AG04450 (cell line): ENCODE results near the gene KCNS3. TPM values are rescaled to one million over a fixed set of nuclear protein-coding genes. Genes with fewer than 3 reads are reported as not detected.
"Not testable (repeated sequence)": the region's sequence is repeated elsewhere in the genome, so short reads cannot be mapped to it uniquely, and the experiment has no call there.

Experiments used
- CTCF ChIA-PET: fragments of 300-600, 350-600 bp; formaldehyde crosslinking; extraction: SDS; loops from one replicate; lab custom pipeline; 2022; ENCODE audit warnings: antibody characterized with exemption, inconsistent platforms; lab: Charles Lee
- POLR2A ChIA-PET: fragments of 350-600 bp; formaldehyde crosslinking; extraction: SDS; loops from one replicate; lab custom pipeline; 2021; ENCODE audit warnings: antibody characterized with exemption, inconsistent platforms; lab: Yijun Ruan, JAX
- DNase-seq: peaks from one replicate; pipeline ENCODE4 v3.0.0-alpha.2; 2011; ENCODE audit warnings: low read depth, low spot score
- H3K27ac ChIP-seq: one replicate; pipeline ENCODE4 v1.5.1; 2012; ENCODE audit warnings: low read depth, low read length, control low read depth
- H3K27me3 ChIP-seq: one replicate; pipeline ENCODE4 v1.6.0; 2012; ENCODE audit warnings: low read length; ENCODE audit not compliant: control insufficient read depth, insufficient read depth
- H3K4me3 ChIP-seq: 2 replicates; pipeline ENCODE4 v1.5.1; 2011; ENCODE audit warnings: mild to moderate bottlenecking, low read depth, low read length, control low read depth
- H3K9me3 ChIP-seq: 2 replicates; pipeline ENCODE4 v1.5.1; 2012; ENCODE audit warnings: low read length; ENCODE audit not compliant: control insufficient read depth, insufficient read depth
- CTCF ChIP-seq: IDR thresholded peaks from 2 replicates; pipeline ENCODE4 v1.5.1; 2011; ENCODE audit warnings: low read depth, low read length, control low read depth, inconsistent platforms
- polyA plus RNA-seq: library from polyadenylated mRNA; depleted of rRNA; stranded (reverse); fragments of >200 nt; gene quantifications from 2 replicates; pipeline ENCODE4 v1.2.3, GENCODE V29; 2011

The KCNS3 gene
- polyA plus RNA-seq, 1 experiment, result 0.46 TPM

GRCh38 chr2:17960925-17961324 lies 82.5 kb downstream of the KCNS3 start:
- Histone ChIP-seq H3K27me3 (no peaks in the 10 kb centered on the region), H3K4me3 (no peak overlapping the region), H3K9me3 (no peaks in the 10 kb centered on the region), H3K27ac (no peak overlapping the region)
- ChIA-PET POLR2A (no interaction called here), CTCF (no interaction called here)
- no peak for TF ChIP-seq CTCF
- no peak for DNase-seq

- Histone ChIP-seq H3K4me3 (no peak overlapping the region), H3K27me3 (no peaks in the 10 kb centered on the region), H3K9me3 (no peaks in the 10 kb centered on the region), H3K27ac (no peak overlapping the region)
- CTCF ChIA-PET, result no interaction called here
- TF ChIP-seq CTCF, result no peak
- POLR2A ChIA-PET, result no interaction called here
- no peak for DNase-seq
Observed at GRCh38 chr2:17961789-17962188, 83.3 kb downstream of the KCNS3 start.

GRCh38 chr2:17962876-17963275 lies 84.4 kb downstream of the KCNS3 start:
- POLR2A ChIA-PET, result no interaction called here
- no peaks in the 10 kb centered on the region for H3K9me3 ChIP-seq
- H3K4me3 ChIP-seq, result no peak overlapping the region
- no peaks in the 10 kb centered on the region for H3K27me3 ChIP-seq
- CTCF ChIA-PET, result no interaction called here
- no peak overlapping the region for H3K27ac ChIP-seq
- no peak for TF ChIP-seq CTCF
- DNase-seq, result no peak

GRCh38 chr2:17963571-17963970 lies 85.1 kb downstream of the KCNS3 start:
- H3K27me3 ChIP-seq, H3K4me3 ChIP-seq, CTCF ChIA-PET, H3K9me3 ChIP-seq, POLR2A ChIA-PET, H3K27ac ChIP-seq, DNase-seq: not testable (repeated sequence)

- no peaks in the 10 kb centered on the region for H3K9me3 ChIP-seq
- CTCF ChIA-PET, result no interaction called here
- no peaks in the 10 kb centered on the region for H3K27me3 ChIP-seq
- H3K4me3 ChIP-seq, result no peak overlapping the region
- no peak for TF ChIP-seq CTCF
- DNase-seq, result no peak
- POLR2A ChIA-PET, result no interaction called here
- no peak overlapping the region for H3K27ac ChIP-seq
Observed at GRCh38 chr2:17965196-17965595, 86.7 kb downstream of the KCNS3 start.

- ChIA-PET CTCF (no interaction called here), POLR2A (no interaction called here)
- H3K27ac ChIP-seq, result no peak overlapping the region
- TF ChIP-seq CTCF, result no peak
- H3K9me3 ChIP-seq, result no peaks in the 10 kb centered on the region
- DNase-seq, result no peak
- no peaks in the 10 kb centered on the region for H3K27me3 ChIP-seq
- H3K4me3 ChIP-seq, result no peak overlapping the region
Observed at GRCh38 chr2:17966798-17967197, 88.3 kb downstream of the KCNS3 start.
